ENCODE measurements around the gene FAM168A.

The FAM168A gene

GRCh38 chr11:73597956-73598718 lies at the start of gene FAM168A:
Gene FAM168A (minus strand): TSS chr11:73598112. CDS start chr11:73468474, 129,638 bp downstream.
- H3K4me3 Mint-ChIP-seq: peak within 1 kb of the TSS; percentile 81
- peaks cover 14% of the 10 kb centered on the region for H3K36me3 Mint-ChIP-seq (ENCODE audit: insufficient read depth)
- H3K9me3 Mint-ChIP-seq: no peaks in the 10 kb centered on the region
- H3K27me3 Mint-ChIP-seq: no peaks in the 10 kb centered on the region
- ATAC-seq (replicated peaks; ENCODE audit: extremely low read depth, poor library complexity, severe bottlenecking) (peak; percentile 94), DNase-seq (ENCODE audit: low spot score in 2 of 2) (peak; percentile 67 to 81)
- peak within 1 kb of the TSS; percentile 84 for H3K27ac Mint-ChIP-seq (ENCODE audit: low read depth)
- H3K4me1 Mint-ChIP-seq: peaks cover 31% of the 10 kb centered on the region

GRCh38 chr11:73647459-73648100 lies 49.7 kb upstream of the FAM168A start:
- peak; percentile 79 to 89 for DNase-seq (ENCODE audit: low spot score in 2 of 2)
- H3K27ac Mint-ChIP-seq (ENCODE audit: low read depth): peak overlapping the region; percentile 46

GRCh38 chr11:73645972-73646631 lies 48.2 kb upstream of the FAM168A start, which contains the start of gene PLEKHB1:
Gene PLEKHB1 (plus strand): TSS chr11:73646581. CDS start chr11:73646609, 28 bp downstream.
- no peaks in the 10 kb centered on the region for H3K27me3 Mint-ChIP-seq
- peak within 1 kb of the TSS; percentile 80 for H3K4me3 Mint-ChIP-seq
- H3K27ac Mint-ChIP-seq (ENCODE audit: low read depth): peak within 1 kb of the TSS; percentile 46
- H3K4me1 Mint-ChIP-seq: peaks cover 13% of the 10 kb centered on the region
- no peaks in the 10 kb centered on the region for H3K9me3 Mint-ChIP-seq
- ATAC-seq (replicated peaks; ENCODE audit: extremely low read depth, poor library complexity, severe bottlenecking) (no peak), DNase-seq (ENCODE audit: low spot score in 2 of 2) (no peak)
- H3K36me3 Mint-ChIP-seq (ENCODE audit: insufficient read depth): peaks cover 2% of the 10 kb centered on the region

More at GRCh38 chr11:73647459-73648100, 49.7 kb upstream of the FAM168A start:
- Mint-ChIP-seq H3K36me3 (ENCODE audit: insufficient read depth) (peaks cover 7% of the 10 kb centered on the region), H3K9me3 (no peaks in the 10 kb centered on the region), H3K4me1 (peaks cover 13% of the 10 kb centered on the region), H3K4me3 (peak overlapping the region; percentile 80), H3K27me3 (no peaks in the 10 kb centered on the region)
- ATAC-seq (replicated peaks; ENCODE audit: extremely low read depth, poor library complexity, severe bottlenecking): peak; percentile 96

- Mint-ChIP-seq H3K4me3 (no peak overlapping the region), H3K9me3 (no peaks in the 10 kb centered on the region), H3K4me1 (peaks cover 13% of the 10 kb centered on the region), H3K27me3 (peaks cover 5% of the 10 kb centered on the region), H3K36me3 (ENCODE audit: insufficient read depth) (peaks cover 2% of the 10 kb centered on the region), H3K27ac (ENCODE audit: low read depth) (no peak overlapping the region)
- DNase-seq (ENCODE audit: low spot score in 2 of 2): no peak
- ATAC-seq (replicated peaks; ENCODE audit: extremely low read depth, poor library complexity, severe bottlenecking): no peak
These were observed 47.4 kb upstream of the FAM168A start for GRCh38 chr11:73645121-73645969.

- DNase-seq (ENCODE audit: low spot score in 2 of 2) (no peak), ATAC-seq (replicated peaks; ENCODE audit: extremely low read depth, poor library complexity, severe bottlenecking) (no peak)
- Mint-ChIP-seq H3K9me3 (no peaks in the 10 kb centered on the region), H3K4me1 (no peaks in the 10 kb centered on the region), H3K27ac (ENCODE audit: low read depth) (no peak overlapping the region), H3K4me3 (no peak overlapping the region), H3K27me3 (peaks cover 14% of the 10 kb centered on the region), H3K36me3 (ENCODE audit: insufficient read depth) (no peaks in the 10 kb centered on the region)
These were observed 43.8 kb upstream of the FAM168A start for GRCh38 chr11:73641668-73642067.

GRCh38 chr11:73640592-73640991 lies 42.7 kb upstream of the FAM168A start:
- no peak for ATAC-seq (replicated peaks; ENCODE audit: extremely low read depth, poor library complexity, severe bottlenecking)
- Mint-ChIP-seq H3K4me3 (no peak overlapping the region), H3K27ac (ENCODE audit: low read depth) (no peak overlapping the region)

GRCh38 chr11:73637012-73637411 lies 39.1 kb upstream of the FAM168A start:
- H3K36me3 Mint-ChIP-seq (ENCODE audit: insufficient read depth): peaks cover 5% of the 10 kb centered on the region
- H3K4me3 Mint-ChIP-seq: no peak overlapping the region
- DNase-seq (ENCODE audit: low spot score in 2 of 2) (no peak), ATAC-seq (replicated peaks; ENCODE audit: extremely low read depth, poor library complexity, severe bottlenecking) (no peak)
- peaks cover 14% of the 10 kb centered on the region for H3K27me3 Mint-ChIP-seq
- H3K27ac Mint-ChIP-seq (ENCODE audit: low read depth): no peak overlapping the region
- H3K4me1 Mint-ChIP-seq: no peaks in the 10 kb centered on the region
- H3K9me3 Mint-ChIP-seq: no peaks in the 10 kb centered on the region

More at GRCh38 chr11:73640592-73640991, 42.7 kb upstream of the FAM168A start:
- H3K9me3 Mint-ChIP-seq: no peaks in the 10 kb centered on the region
- H3K27me3 Mint-ChIP-seq: peaks cover 14% of the 10 kb centered on the region
- H3K36me3 Mint-ChIP-seq (ENCODE audit: insufficient read depth): peaks cover 3% of the 10 kb centered on the region
- H3K4me1 Mint-ChIP-seq: no peaks in the 10 kb centered on the region
- no peak for DNase-seq (ENCODE audit: low spot score in 2 of 2)

- Mint-ChIP-seq H3K27ac (ENCODE audit: low read depth) (no peak overlapping the region), H3K9me3 (no peaks in the 10 kb centered on the region), H3K4me1 (no peaks in the 10 kb centered on the region), H3K27me3 (peaks cover 14% of the 10 kb centered on the region), H3K4me3 (no peak overlapping the region), H3K36me3 (ENCODE audit: insufficient read depth) (peaks cover 5% of the 10 kb centered on the region)
- DNase-seq (ENCODE audit: low spot score in 2 of 2) (no peak), ATAC-seq (replicated peaks; ENCODE audit: extremely low read depth, poor library complexity, severe bottlenecking) (no peak)
These were observed 38.3 kb upstream of the FAM168A start for GRCh38 chr11:73636249-73636648.

GRCh38 chr11:73635721-73636120 lies 37.8 kb upstream of the FAM168A start:
- ATAC-seq (replicated peaks; ENCODE audit: extremely low read depth, poor library complexity, severe bottlenecking): no peak
- H3K27me3 Mint-ChIP-seq: peaks cover 12% of the 10 kb centered on the region
- no peaks in the 10 kb centered on the region for H3K9me3 Mint-ChIP-seq
- H3K36me3 Mint-ChIP-seq (ENCODE audit: insufficient read depth): peaks cover 5% of the 10 kb centered on the region
- no peak for DNase-seq (ENCODE audit: low spot score in 2 of 2)
- no peak overlapping the region for H3K4me3 Mint-ChIP-seq
- no peaks in the 10 kb centered on the region for H3K4me1 Mint-ChIP-seq
- H3K27ac Mint-ChIP-seq (ENCODE audit: low read depth): no peak overlapping the region

- no peaks in the 10 kb centered on the region for H3K4me1 Mint-ChIP-seq
- no peak overlapping the region for H3K4me3 Mint-ChIP-seq
- no peaks in the 10 kb centered on the region for H3K27me3 Mint-ChIP-seq
- H3K36me3 Mint-ChIP-seq (ENCODE audit: insufficient read depth): peaks cover 5% of the 10 kb centered on the region
- DNase-seq (ENCODE audit: low spot score in 2 of 2) (no peak), ATAC-seq (replicated peaks; ENCODE audit: extremely low read depth, poor library complexity, severe bottlenecking) (no peak)
- H3K27ac Mint-ChIP-seq (ENCODE audit: low read depth): no peak overlapping the region
- no peaks in the 10 kb centered on the region for H3K9me3 Mint-ChIP-seq
These were observed 36.1 kb upstream of the FAM168A start for GRCh38 chr11:73633999-73634398.

- H3K36me3 Mint-ChIP-seq (ENCODE audit: insufficient read depth): peaks cover 5% of the 10 kb centered on the region
- DNase-seq (ENCODE audit: low spot score in 2 of 2): no peak
- H3K27me3 Mint-ChIP-seq: no peaks in the 10 kb centered on the region
- H3K4me3 Mint-ChIP-seq: no peak overlapping the region
- no peak overlapping the region for H3K27ac Mint-ChIP-seq (ENCODE audit: low read depth)
- no peaks in the 10 kb centered on the region for H3K4me1 Mint-ChIP-seq
- no peak for ATAC-seq (replicated peaks; ENCODE audit: extremely low read depth, poor library complexity, severe bottlenecking)
- no peaks in the 10 kb centered on the region for H3K9me3 Mint-ChIP-seq
These were observed 35.1 kb upstream of the FAM168A start for GRCh38 chr11:73632996-73633395.

GRCh38 chr11:73629907-73630306 lies 32.0 kb upstream of the FAM168A start:
- Mint-ChIP-seq H3K27ac (ENCODE audit: low read depth) (no peak overlapping the region), H3K4me3 (no peak overlapping the region), H3K4me1 (peaks cover 4% of the 10 kb centered on the region), H3K27me3 (peaks cover 1% of the 10 kb centered on the region), H3K9me3 (no peaks in the 10 kb centered on the region), H3K36me3 (ENCODE audit: insufficient read depth) (peaks cover 5% of the 10 kb centered on the region)
- ATAC-seq (replicated peaks; ENCODE audit: extremely low read depth, poor library complexity, severe bottlenecking) (no peak), DNase-seq (ENCODE audit: low spot score in 2 of 2) (no peak)

All from central memory CD8-positive, alpha-beta T cell (primary cell).